Erythroblast (primary cell): ENCODE measurements around the gene NTN1.

Experiments
- GATA1 ChIP-seq: IDR thresholded peaks from 2 replicates; pipeline ENCODE4 v1.6.1; 2011; ENCODE audit warnings: low read depth, mild to moderate bottlenecking, control low read depth, low read length, moderate library complexity
- POLR2A ChIP-seq: IDR thresholded peaks from 2 replicates; pipeline ENCODE4 v1.6.1; 2011; ENCODE audit warnings: mild to moderate bottlenecking, low read length

- TF ChIP-seq POLR2A = no peak
- no peak for TF ChIP-seq GATA1
Observed at GRCh38 chr17:9271989-9272388, 250.7 kb downstream of the NTN1 start.
